ENCODE data around the gene NCOR1.
A peak's percentile ranks its signal among the peaks of the same experiment; 100 is the strongest.
"Not testable (repeated sequence)": the region's sequence is repeated elsewhere in the genome, so short reads cannot be mapped to it uniquely, and the experiment has no call there.

The NCOR1 gene

DNA sequence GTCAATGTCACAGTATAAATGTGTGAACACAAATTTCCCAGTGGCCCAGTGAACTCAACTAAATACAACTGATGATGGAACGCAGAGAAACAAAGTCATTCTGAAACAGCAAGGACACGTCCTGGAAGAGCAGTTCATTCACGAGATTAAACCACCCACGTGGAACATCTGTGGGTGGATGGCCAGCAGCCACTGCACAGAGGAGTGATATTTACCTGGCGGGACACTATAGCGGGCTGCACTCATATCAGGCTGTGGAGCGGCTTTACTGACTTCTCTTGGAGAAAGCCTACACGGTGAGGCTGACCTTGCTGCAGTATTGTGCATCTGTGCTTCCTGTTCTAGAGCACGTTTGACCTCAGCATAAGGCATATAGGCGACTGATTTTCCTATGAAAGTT is 128.4 kb downstream of the NCOR1 start:
- DNase-seq (ENCODE audit: low spot score) = no peak

DNA sequence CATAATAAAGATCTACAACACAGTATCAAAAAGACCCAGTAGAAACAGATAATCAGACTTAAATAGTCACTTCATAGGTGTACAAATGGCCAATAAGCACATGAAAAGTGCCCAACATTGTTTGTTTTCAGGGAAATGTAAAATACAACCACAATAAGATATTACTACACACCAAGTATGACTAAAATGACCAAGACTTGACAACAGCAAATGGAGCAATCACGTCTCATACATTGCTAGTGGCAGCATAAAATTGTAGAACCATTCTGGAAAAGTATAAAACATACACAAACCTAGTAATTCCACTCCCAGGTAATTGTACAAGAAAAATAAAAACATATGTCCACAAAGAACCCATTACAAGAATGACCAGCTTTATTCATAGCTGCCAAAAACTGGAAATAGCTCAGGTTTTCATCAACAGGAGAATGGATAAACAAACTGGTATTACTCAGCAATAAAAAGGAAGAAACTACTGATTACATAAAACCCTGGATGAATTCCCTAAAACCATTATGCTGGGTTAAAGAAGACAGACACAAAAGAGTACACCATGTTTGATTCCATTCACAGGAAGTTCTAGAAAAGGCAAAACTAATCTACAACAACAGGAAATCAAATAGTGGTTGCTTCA is 130.2 kb downstream of the NCOR1 start:
- DNase-seq (ENCODE audit: low spot score) = no peak

DNA sequence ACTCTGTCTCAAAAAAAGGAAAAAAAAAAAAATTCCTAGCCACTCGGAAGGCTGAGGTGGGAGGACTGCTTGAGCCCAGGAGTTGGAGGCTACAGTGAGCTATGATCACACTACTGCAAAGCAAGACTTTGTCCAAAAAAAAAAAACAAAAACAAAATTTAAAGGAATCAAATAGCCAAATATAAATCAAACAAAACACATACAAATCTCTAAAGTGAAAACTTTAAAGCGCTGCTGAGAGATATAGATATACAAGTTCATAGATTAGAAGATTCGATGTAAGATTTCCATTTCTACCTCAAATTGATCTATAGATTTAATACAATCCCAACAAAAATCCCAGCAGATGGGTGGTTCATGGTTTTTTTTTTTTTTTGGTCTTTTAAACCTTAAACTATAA is 132.1 kb downstream of the NCOR1 start:
- DNase-seq (ENCODE audit: low spot score) = no peak

DNA sequence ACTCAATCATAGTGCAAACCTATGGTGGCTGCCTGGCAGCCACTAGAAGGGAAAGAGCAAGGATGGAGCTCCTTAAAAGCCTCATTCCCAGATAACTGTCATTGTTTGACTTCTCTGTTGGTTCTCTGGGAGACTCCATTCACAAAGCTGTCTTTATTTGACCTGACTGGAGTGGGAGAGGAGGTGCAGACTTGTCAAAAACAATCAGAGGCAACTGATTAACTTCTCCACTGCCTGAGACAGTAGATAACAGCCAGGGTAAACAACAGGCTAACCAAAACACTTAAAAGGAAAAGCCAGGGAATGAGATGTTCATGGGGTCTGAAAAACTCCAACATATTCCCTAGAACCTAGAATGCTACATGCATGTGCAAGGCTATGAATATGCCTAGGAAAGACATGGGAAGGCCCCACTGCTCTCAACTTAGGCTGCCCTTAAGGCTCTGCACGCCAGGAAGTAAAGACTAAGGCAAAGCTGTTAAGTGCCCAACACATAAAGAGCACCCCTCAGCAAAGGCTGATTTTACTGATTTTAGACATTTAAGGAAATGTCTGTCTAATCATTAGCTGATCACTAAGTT is 133.7 kb downstream of the NCOR1 start:
- no peak for DNase-seq (ENCODE audit: low spot score)

DNA sequence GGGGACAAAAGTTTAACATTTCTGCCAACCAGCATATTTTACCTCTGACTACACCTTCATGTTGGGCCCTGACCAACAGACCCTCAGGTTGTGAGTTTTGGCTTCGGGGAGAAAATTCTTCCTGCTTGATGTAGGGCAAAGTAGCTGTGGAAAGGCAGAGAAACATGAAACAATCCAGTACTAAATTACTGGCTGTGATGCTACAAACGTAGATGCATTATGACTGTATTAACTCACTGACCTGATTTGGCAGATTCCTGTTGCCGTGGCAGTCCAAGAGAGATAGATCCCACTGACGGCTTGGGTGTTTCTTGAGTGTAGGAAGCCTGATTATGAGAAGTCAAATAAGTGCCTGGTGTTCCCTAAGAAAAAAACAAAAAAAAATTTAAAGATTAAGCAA is 135.0 kb downstream of the NCOR1 start:
- DNase-seq (ENCODE audit: low spot score) = no peak

DNA sequence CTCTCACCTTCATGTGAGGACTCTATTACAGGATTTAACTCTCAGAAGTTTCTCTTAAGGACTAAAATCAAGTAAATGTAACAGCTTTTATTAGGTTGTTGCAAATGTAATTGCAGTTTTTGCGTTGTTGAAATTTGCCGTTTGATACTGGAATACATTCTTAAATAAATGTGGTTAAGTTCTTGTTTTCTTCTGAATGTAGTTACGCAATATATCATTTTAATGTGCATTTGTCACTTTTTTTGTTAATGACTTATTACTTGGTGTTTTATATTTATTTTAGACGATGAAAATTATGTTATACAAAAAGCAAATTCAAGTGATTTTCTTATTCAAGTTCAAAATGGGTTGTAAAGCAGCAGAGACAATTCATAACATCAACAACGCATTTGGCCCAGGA is 139.4 kb downstream of the NCOR1 start:
- no peak for DNase-seq (ENCODE audit: low spot score)

DNA sequence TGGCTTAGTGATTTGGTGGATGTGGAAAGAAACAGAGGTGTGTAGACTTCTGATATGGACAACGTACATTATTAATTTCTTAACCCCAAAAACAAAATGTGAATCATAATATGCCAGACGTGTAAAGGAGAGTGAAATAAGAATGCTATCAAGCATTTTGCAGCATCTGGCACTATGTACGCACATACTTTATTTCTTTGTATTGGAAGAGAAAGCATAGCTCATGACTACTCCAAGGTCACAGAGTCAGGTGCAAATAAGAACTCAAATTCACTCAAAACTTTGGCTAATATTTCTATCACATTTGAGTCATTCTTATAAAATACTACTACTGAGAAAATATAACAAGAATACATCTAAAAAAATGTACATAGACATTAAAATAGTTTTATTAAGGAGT is 140.9 kb downstream of the NCOR1 start:
- DNase-seq (ENCODE audit: low spot score) = no peak

DNA sequence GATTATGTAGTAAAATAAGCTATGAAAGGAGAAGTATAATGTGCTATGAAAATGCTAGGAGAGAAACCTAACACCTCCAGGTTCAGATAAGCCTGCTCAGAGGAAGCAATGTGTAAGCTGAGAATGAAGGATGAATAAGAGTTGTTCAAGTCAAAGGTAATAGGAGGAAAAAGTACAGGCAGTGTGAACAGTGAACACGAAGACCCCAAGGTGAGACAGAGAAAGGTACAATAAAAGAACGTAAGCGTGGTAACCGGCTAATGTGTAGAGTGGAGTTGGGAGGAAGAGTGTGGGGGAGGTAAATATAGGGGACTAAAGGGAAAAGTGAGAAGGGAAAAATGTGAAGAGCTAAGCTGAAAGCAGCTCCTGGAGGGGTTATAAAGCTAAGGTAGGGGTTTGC is 141.5 kb downstream of the NCOR1 start:
- no peak for DNase-seq (ENCODE audit: low spot score)

DNA sequence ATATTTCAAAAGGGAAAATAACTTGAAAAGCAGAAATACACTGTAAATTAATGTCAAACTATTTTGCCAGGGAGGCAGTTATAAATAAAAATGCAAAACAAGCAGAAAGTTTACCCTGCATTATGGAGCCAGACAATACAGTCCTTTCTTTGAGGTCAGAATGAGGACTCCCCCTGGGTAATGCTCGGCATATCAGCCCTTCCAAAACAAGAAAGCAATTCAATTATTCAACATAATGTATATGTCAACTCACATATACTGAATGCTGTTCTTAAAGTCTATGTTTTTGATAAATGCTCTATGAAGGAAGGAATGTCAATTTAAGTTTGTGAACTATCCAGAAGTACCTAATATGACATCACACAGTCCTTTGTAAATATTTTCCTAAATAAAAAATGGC is 143.3 kb downstream of the NCOR1 start:
- DNase-seq (ENCODE audit: low spot score) = no peak

DNA sequence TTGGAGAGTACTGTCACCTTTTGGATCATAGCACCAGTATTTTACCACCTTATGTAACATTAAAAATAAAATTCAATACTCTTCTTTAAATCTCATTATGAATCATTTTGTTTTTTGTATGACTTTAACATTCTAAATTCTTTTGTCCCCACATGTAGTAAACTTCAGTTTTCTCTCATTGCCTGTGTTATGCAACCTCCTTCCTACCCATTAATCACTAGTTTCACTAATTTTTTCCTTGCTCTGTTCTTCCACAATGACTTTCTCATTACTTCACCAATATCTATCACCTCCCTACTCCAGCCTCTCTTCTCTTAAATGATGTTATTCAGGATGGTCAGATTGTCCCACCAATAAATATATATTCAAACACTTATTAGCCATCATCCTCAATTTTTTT is 147.0 kb downstream of the NCOR1 start:
- no peak for DNase-seq (ENCODE audit: low spot score)

DNA sequence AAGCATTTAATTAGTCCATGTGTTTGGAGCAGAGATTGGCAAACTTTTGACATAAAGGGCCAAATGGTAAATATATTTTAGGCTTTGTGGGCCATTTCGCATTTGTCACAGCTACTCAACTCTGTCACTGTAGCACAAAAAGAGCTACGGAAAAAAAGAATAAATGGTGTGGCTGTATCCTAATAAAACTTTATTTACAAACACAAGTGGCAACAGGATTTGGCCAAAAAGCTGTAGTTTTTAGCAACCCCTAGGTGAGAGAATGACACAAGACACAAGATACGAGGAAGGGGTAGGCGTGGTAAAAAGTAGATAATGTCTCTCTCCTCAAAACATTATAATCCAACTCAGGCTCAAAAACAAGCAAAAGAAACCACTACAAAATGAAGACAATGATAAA is 149.2 kb downstream of the NCOR1 start:
- no peak for DNase-seq (ENCODE audit: low spot score)

DNA sequence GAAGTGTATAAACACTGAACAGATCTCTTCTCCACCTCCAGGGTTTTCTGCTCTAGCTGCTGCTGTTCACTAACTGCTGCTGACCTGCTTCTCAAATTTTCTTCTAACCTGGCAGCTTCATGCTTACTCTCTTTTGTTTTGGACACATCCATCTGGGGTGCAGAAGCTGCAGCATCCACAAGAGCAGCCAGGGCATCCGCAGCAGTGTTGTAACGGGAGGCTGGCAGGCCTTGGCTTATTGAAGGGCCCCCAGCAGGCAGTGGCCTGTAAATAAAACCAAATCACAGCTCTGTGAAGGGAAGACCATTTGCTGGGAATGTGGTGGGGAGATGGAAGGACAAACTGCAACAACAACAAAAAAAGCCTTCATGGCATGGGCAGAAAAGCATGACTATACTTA is 153.7 kb downstream of the NCOR1 start:
- no peak for DNase-seq (ENCODE audit: low spot score)

DNA sequence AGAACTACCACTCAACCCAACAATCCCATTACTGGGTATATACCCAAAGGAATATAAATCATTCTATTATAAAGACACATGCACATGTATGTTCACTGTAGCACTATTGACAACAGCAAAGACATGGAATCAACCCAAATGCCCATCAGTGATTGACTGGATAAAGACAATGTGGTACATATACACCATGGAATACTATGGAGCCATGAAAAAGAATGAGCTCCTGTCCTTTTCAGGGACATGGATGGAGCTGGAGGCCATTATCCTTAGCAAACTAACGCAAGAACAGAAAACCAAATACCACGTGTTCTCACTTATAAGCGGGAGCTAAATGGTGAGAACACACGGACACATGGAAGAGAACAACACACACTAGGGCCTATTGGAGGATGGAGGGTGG is 160.2 kb downstream of the NCOR1 start:
- DNase-seq (ENCODE audit: low spot score) = not testable (repeated sequence)

DNA sequence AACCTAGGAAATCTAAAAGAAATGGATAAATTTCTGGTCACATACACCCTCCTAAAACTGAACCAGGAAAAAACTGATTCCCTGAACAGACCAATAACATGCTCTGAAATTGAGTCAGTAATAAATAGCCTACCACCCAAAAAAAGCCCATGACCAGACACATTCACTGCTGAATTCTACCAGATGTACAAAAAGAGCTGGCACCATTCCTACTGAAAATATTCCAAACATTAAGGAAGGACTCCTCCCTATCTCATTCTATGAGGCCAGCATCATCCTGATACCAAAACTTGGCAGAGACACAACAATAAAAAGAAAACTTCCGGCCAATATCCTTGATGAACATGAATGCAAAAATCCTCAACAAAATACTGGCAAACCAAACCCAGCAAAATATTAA is 162.8 kb downstream of the NCOR1 start:
- no peak for DNase-seq (ENCODE audit: low spot score)

DNA sequence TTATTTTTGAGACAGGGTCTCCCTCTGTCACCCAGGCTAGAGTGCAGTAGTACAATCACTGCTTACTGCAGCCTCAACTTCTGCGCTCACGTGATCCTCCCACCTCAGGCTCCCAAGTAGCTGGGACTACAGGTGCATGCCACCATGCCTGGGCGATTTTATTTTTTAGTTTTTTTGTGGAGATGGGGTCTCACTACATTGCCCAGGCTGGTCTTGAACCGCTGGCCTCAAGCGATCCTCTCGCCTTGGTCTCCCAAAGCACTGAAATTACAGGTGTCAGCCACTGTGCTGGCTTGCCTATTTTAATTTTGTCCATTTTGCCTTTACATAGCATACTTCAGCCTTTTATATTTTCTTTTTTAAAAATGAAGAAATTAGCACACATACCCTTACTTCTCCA is 164.5 kb downstream of the NCOR1 start:
- DNase-seq (ENCODE audit: low spot score) = no peak

DNA sequence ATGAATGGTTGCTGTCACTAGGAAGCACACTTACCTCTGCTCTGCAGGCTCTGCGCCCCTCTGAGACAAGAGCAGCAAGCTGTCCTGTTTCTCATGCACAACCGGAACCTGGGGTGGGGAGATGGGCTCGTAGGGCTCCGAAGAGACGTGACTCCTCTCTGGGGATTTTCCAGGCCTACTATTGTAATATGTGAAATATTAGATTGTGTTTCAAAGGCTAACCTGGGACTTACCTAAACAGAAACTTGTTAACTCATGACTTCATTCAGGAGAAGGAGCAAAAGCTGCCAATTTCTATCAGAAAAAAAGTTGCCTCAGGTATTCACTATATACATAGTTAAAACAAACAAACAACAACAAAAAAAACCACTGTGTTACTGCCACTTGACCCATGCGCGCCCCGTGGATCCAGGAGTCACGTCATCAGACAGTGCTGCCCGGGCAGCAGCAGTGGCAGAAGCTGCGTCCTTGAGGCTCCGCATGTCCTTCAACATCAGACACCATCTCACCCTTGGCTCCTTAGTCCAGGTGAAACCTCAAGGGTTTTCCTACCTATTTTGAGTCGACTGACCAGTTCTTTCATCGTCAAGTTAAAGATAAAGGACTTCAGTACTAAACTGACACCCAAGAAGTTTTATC is 166.4 kb downstream of the NCOR1 start:
- DNase-seq (ENCODE audit: low spot score) = no peak

DNA sequence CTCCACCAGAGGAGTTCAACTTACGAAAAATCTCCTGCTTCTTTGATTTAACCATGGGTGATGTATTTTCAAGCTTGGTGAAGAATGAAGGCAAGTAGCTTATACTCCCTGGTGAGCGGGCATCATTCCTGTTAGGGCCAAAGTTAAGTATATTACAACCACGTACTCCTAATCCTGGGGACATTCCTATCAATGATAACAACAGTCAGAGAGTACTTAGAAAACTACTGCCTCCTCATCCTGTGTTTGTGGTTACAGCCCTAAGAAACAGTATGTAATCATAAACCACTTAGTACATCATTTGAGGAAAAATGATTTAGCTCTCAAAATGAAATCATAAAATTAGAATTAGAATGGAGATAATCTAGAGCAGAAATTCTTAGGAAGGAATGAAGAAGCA is 168.4 kb downstream of the NCOR1 start:
- no peak for DNase-seq (ENCODE audit: low spot score)

DNA sequence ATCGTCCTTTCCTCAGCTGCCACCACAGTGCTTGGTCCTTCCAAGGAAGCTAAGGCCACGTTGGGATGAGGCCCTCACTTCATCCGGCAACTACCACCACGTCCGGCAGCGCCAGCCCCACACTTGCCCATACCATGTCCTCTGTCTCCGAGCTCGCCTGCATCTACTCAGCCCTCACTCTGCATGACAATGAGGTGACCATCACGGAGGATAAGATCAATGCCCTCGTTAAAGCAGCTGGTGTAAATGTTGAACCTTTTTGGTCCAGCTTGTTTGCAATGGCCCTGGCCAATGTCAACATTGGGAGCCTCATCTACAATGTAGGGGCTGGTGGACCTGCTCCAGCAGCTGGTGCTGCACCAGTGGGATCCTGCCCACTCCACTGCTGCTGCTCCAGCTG is 170.8 kb downstream of the NCOR1 start:
- no peak for DNase-seq (ENCODE audit: low spot score)

DNA sequence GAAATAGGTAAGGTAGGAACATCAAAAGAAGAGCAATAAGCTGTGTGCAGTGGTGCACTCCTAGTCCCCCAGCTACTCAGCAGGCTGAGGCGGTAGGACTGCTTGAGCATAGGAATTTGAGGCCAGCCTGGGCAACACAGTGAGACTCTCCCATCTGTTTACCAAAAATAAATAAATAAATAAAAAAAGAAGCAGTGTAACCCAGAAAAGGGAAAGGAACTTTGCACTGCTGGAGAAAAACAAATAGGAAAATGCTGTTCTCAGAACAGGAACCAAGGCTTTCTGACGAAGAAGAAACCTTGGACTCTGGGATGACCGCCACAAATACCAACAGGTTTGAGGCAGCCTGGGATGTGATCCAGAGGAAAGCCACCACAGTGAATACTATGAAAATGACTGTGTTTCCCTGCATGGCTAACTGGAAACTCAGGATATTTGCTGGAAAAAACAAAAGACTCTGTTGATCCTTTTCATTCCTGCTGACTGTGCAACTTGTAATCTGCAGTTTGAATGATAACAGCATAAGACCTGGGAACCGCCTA is 174.6 kb downstream of the NCOR1 start:
- DNase-seq (ENCODE audit: low spot score) = peak; percentile 64

DNA sequence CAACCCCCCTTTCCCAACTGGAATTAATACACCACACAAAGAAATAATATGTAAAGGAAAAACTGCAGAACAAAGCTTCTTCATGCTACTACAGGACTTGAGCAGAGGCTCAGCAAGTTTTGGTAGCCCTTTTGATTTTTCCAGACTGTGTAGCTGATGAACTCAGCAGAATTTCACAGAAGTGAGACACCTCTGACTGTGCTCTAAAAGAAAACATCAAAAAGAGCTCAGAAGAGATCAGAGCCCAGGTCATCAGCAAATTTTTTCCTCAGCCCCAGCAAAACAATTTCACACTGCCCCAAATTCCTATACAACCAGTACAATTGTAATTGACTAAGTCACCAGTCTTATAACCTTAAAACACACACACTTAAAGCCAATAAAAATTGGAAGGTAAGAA is 177.7 kb downstream of the NCOR1 start:
- DNase-seq (ENCODE audit: low spot score) = no peak

DNA sequence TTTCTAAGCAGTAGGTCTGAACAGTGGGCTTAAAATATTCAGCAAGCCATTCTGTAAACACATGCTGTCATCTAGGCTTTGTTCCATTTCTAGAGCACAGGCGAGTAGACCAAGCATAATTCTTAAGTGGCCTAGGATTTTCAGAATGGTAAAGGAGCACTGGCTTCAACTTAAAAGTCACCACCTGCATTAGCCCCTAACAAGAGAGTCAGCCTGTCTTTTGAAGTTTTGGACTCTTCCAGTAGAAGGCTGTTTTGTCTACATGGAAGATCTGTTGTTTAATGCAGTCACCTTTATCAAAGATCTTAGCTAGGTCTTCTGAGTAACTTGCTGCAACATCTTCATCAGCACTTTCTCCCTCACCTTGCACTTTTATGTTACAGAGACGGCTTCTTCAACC is 179.1 kb downstream of the NCOR1 start:
- no peak for DNase-seq (ENCODE audit: low spot score)

DNA sequence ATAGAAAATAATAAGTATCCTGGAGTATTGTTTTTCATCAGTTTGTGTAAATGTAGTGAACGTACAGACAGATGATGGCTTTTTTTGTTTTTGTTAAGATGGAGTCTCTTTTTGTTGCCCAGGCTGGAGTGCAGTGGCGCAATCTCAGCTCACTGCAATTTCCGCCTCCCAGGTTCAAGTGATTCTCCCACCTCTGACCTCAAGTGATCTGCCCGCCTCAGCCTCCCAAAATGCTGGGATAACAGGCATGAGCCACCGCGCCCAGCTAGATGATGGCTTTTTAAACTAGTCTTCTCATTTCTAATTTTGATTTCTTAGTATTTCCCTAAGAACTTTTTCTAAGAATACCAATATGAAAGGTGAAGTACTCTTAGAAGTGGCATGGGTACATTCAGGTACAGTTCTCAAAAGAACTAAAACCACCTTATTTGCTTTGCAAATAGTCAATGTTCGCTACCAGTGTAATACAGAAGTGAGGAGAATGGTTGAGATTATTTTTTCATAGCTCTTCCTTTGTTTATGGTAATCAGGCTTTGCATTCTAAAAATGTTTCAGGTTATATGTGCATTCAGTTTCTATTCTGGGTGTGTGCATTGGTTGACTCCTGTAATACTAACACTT is 181.5 kb downstream of the NCOR1 start:
- DNase-seq (ENCODE audit: low spot score) = no peak
